HG02852 (cell line): ENCODE data around the gene OTUB1.
"Not testable (repeated sequence)": the region's sequence is repeated elsewhere in the genome, so short reads cannot be mapped to it uniquely, and the experiment has no call there.

Experiments used
- ATAC-seq: cut with Tn5 transposase; IDR thresholded peaks from one replicate; pipeline ENCODE4 v1.9.1; 2021; ENCODE audit warnings: mild to moderate bottlenecking, moderate library complexity; ENCODE audit not compliant: unreplicated experiment

OTUB1 gene

GRCh38 chr11:63986156-63986931 is at the start of gene OTUB1:
OTUB1 (plus strand) TSS chr11:63986438; CDS start chr11:63986457, 19 bp downstream.
- ATAC-seq = peak; percentile 88

GRCh38 chr11:63937713-63938478 is 48.3 kb upstream of the OTUB1 start:
- ATAC-seq = peak; percentile 10

GRCh38 chr11:63938479-63939396 is 47.5 kb upstream of the OTUB1 start, which contains the start of gene NAA40:
NAA40 (plus strand) TSS chr11:63939002; CDS start chr11:63939097, 95 bp downstream.
- ATAC-seq = peak; percentile 85

GRCh38 chr11:63939397-63939891 is 46.8 kb upstream of the OTUB1 start:
- ATAC-seq = peak; percentile 1

- ATAC-seq = no peak
Observed at GRCh38 chr11:63940786-63941185, 45.5 kb upstream of the OTUB1 start.

- ATAC-seq = no peak
Observed at GRCh38 chr11:63941901-63942300, 44.3 kb upstream of the OTUB1 start.

GRCh38 chr11:63942803-63943202 is 43.4 kb upstream of the OTUB1 start:
- no peak for ATAC-seq

GRCh38 chr11:63944987-63945386 is 41.3 kb upstream of the OTUB1 start:
- no peak for ATAC-seq

- ATAC-seq = no peak
Observed at GRCh38 chr11:63945477-63946163, 40.6 kb upstream of the OTUB1 start.

GRCh38 chr11:63951779-63952536 is 34.3 kb upstream of the OTUB1 start:
- no peak for ATAC-seq

GRCh38 chr11:63952570-63952969 is 33.7 kb upstream of the OTUB1 start:
- ATAC-seq = no peak

- no peak for ATAC-seq
Observed at GRCh38 chr11:63958008-63958407, 28.2 kb upstream of the OTUB1 start.

- no peak for ATAC-seq
Observed at GRCh38 chr11:63961608-63962412, 24.4 kb upstream of the OTUB1 start.

GRCh38 chr11:63963895-63964294 is 22.3 kb upstream of the OTUB1 start:
- ATAC-seq = not testable (repeated sequence)

- ATAC-seq = no peak
Observed at GRCh38 chr11:63966444-63966843, 19.8 kb upstream of the OTUB1 start.

- no peak for ATAC-seq
Observed at GRCh38 chr11:63969461-63969860, 16.8 kb upstream of the OTUB1 start.

- ATAC-seq = no peak
Observed at GRCh38 chr11:63970902-63971301, 15.3 kb upstream of the OTUB1 start.

GRCh38 chr11:63973912-63974258 is 12.4 kb upstream of the OTUB1 start:
- ATAC-seq = not testable (repeated sequence)
